Measurements from ENCODE around the gene LRRK1.

Gene LRRK1

DNA sequence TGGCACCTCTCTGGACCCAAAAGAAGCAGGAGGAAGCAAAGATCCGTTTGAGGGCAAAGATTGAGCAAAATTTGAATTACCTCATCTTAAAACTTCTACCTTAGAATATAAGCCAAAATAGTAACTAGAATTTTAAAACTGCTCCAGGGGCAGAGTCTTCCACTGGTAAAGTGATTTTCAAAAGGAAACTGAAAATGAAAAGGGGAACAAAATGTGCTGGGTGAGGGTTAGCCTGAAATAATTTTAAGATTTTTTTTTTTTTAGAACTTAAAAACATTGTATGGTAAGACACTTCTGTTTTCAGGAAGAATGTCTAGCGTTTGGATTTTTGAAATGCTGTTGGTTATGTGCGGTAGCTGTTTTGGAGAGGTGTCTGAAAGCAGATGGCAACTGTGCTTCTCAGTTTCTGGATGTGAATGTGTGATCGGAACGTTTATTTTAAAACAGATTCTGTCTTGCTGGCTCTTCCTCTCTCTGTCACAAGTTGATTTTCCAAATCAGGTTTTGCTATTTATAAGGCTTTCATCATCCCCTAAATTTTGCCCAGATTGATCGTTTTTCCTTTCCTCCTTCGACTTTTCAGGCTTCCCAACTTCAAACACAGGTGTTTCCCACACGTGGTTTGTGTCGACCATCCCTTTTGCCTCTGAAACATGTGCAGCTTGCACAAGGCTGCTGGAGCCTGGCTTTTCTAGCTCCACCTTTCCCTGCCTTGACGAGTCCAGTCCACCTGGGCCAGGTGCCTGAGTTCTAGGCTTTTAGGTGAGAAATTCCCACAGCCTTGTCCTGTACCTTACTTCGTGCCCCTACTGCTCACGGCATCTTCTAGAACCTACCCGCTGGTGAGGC is 3.3 kb downstream of the LRRK1 start:
- Histone ChIP-seq H3K9me3 (no peaks in the 10 kb centered on the region), H3K4me3 (ENCODE audit: low read depth, low read length) (no peak overlapping the region), H3K27me3 (peaks cover 52% of the 10 kb centered on the region), H3K4me1 (no peaks in the 10 kb centered on the region), H3K36me3 (no peaks in the 10 kb centered on the region)
- TF ChIP-seq CTCF (IDR thresholded peaks at IDR 0.05; ENCODE audit: low read depth, low read length), result no peak
- DNase-seq, result no peak

GRCh38 chr15:100923076-100923475 is 3.9 kb downstream of the LRRK1 start:
- no peaks in the 10 kb centered on the region for H3K4me1 ChIP-seq
- H3K27me3 ChIP-seq, result peaks cover 51% of the 10 kb centered on the region

DNA sequence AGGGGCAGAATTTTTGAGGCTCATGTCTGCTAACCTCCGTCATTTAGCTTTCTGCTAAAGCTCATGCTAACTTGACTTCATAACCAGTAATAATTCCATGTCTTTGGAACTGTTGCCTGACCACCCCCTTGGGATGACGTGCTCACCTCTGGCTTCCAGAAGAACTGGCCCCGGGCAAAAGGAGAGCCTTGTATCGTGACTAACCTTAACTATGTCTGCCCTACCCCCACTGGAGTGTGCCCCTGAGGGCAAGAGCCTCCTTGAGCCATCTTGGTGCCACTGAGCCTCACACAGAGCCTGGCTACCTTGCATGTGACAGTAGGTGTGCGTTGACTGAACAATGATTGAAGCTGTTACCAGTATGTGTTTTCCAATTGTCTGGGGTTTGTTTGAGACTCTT is 4.7 kb downstream of the LRRK1 start:
- H3K4me1 ChIP-seq, result no peaks in the 10 kb centered on the region
- no peak for TF ChIP-seq CTCF (IDR thresholded peaks at IDR 0.05; ENCODE audit: low read depth, low read length)
- DNase-seq, result no peak
- H3K4me3 ChIP-seq (ENCODE audit: low read depth, low read length), result no peak overlapping the region
- H3K36me3 ChIP-seq, result no peaks in the 10 kb centered on the region
- no peaks in the 10 kb centered on the region for H3K9me3 ChIP-seq
- H3K27me3 ChIP-seq, result peaks cover 43% of the 10 kb centered on the region

More at GRCh38 chr15:100923076-100923475, 3.9 kb downstream of the LRRK1 start:
- no peak for TF ChIP-seq CTCF (IDR thresholded peaks at IDR 0.05; ENCODE audit: low read depth, low read length)
- H3K4me3 ChIP-seq (ENCODE audit: low read depth, low read length), result no peak overlapping the region
- DNase-seq, result no peak
- H3K9me3 ChIP-seq, result no peaks in the 10 kb centered on the region
- no peaks in the 10 kb centered on the region for H3K36me3 ChIP-seq

- H3K36me3 ChIP-seq, result no peaks in the 10 kb centered on the region
- no peak for DNase-seq
- no peak overlapping the region for H3K4me3 ChIP-seq (ENCODE audit: low read depth, low read length)
- no peaks in the 10 kb centered on the region for H3K9me3 ChIP-seq
- no peak for TF ChIP-seq CTCF (IDR thresholded peaks at IDR 0.05; ENCODE audit: low read depth, low read length)
- H3K4me1 ChIP-seq, result no peaks in the 10 kb centered on the region
- peaks cover 37% of the 10 kb centered on the region for H3K27me3 ChIP-seq
Observed at GRCh38 chr15:100924436-100924835, 5.3 kb downstream of the LRRK1 start.

DNA sequence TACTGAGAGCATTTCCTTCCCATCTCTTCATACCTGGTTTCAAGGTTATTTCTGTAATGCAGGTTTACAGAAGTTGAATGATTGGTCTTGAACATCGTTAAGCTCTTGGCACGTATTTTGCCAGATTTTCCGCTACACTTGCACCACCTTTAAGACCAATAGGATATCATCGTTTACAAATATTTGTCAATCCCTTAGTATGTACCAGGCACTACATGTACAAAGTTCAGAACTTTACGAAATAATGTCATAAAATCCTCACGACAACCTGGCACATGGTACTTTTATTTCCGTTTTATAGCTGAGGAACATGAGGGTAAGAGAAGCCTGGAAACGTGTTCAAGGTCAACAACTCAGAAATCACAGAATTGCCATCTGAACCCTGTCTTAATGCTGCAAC is 6.3 kb downstream of the LRRK1 start:
- peaks cover 27% of the 10 kb centered on the region for H3K27me3 ChIP-seq
- H3K36me3 ChIP-seq, result no peaks in the 10 kb centered on the region
- H3K4me1 ChIP-seq, result no peaks in the 10 kb centered on the region
- no peak for DNase-seq
- H3K4me3 ChIP-seq (ENCODE audit: low read depth, low read length), result no peak overlapping the region
- no peaks in the 10 kb centered on the region for H3K9me3 ChIP-seq
- no peak for TF ChIP-seq CTCF (IDR thresholded peaks at IDR 0.05; ENCODE audit: low read depth, low read length)

DNA sequence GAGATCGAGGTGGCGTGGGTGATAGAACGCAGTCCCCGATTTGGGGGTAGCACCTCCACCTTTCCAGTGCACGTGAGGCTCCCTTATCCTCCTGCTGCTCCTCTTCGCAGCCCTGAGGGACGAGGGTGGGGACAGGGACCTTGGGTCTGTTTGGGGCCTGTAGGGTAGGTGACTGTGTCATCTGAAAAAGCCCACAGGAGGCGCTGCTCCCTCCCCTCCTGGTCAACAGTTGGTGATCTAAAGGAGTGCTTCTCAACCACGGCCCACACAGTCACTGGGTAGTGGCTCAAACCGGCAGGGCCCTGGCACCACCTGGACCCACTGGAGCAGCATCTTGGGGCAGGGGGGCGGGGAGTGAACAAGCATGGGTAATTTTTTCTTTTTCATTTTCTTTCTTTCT is 7.1 kb downstream of the LRRK1 start:
- no peaks in the 10 kb centered on the region for H3K9me3 ChIP-seq
- H3K27me3 ChIP-seq, result peaks cover 19% of the 10 kb centered on the region
- no peaks in the 10 kb centered on the region for H3K36me3 ChIP-seq
- DNase-seq, result no peak
- H3K4me1 ChIP-seq, result no peaks in the 10 kb centered on the region
- no peak overlapping the region for H3K4me3 ChIP-seq (ENCODE audit: low read depth, low read length)
- TF ChIP-seq CTCF (IDR thresholded peaks at IDR 0.05; ENCODE audit: low read depth, low read length), result peak; percentile 25
